Adrenal gland (tissue), 12 donors: ENCODE data around the gene EPB41L1. TPM values are rescaled to one million over a fixed set of nuclear protein-coding genes. Genes with fewer than 3 reads are reported as not detected.
A peak's percentile ranks its signal among the peaks of the same experiment; 100 is the strongest.

Experiments used
- DNase-seq, 7 donors: peaks; one replicate each; pipeline ENCODE4 v3.0.0-alpha.2; 2019 to 2020
- H3K27ac ChIP-seq, 5 donors: fragments of 200-600 bp; sonication (generic) in 4 of 5; 1 replicate in 3 of 5; 2 replicates in 2 of 5; pipeline versions ENCODE4 v1.5.1 to v1.8.0; 2016 to 2020; ENCODE audit warnings: mild to moderate bottlenecking in 1 of 5
- H3K27me3 ChIP-seq: fragments of 200-600 bp; 2 replicates; pipeline ENCODE4 v1.8.0; 2021
- H3K36me3 ChIP-seq, 2 donors: fragments of 200-600 bp; replicated peaks in 1 of 2; 1 replicate in 1 of 2; 2 replicates in 1 of 2; pipeline versions ENCODE4 v1.5.1 to v1.8.0; 2018 to 2022
- H3K4me1 ChIP-seq, 2 donors: fragments of 200-600 bp; replicated peaks in 1 of 2; 1 replicate in 1 of 2; 2 replicates in 1 of 2; pipeline versions ENCODE4 v1.5.1 to v1.8.0; 2018 to 2021
- H3K4me3 ChIP-seq, 4 donors: fragments of 200-600 bp; sonication (generic) in 3 of 4; one replicate each; pipeline ENCODE4 v1.5.1; 2016 to 2018
- H3K9me3 ChIP-seq, 3 donors: fragments of 200-600 bp; sonication (generic) in 1 of 3; replicated peaks in 1 of 3; 1 replicate in 2 of 3; 2 replicates in 1 of 3; pipeline versions ENCODE4 v1.5.1 to v1.8.0; 2016 to 2021
- POLR2A ChIP-seq, 2 donors: fragments of 450-650 bp; IDR thresholded peaks; one replicate each; pipeline ENCODE4 v1.6.1; 2017; ENCODE audit warnings: antibody characterized with exemption in 2 of 2, mild to moderate bottlenecking in 2 of 2, moderate library complexity in 1 of 2
- WGBS, 4 donors: extraction: QIAGEN DNeasy Blood & Tissue Kit in 2 of 4; methylation state at CpG; one replicate each; pipeline versions ENCODE4 v1.1.5 to v1.1.7; 2013 to 2017; 5-methylcytosine and 5-hydroxymethylcytosine counted together
- intact Hi-C, 2 donors: fragments of 100-400 bp; cut with DNase I; formaldehyde crosslinking; loops; one replicate each; pipeline versions ENCODE4 v1.14.1 to v1.15.0; 2022 to 2023
- polyA plus RNA-seq, 3 donors: library from polyadenylated mRNA; stranded (reverse); fragments of 200-250 nt in 2 of 3; fragments of 350-450 nt in 1 of 3; fragmentation: Illumina TruSeq in 1 of 3; extraction: RNeasy Lipid Tissue Mini Kit (QIAGEN cat#74804) in 1 of 3; gene quantifications; one replicate each; pipeline ENCODE4 v1.2.3, GENCODE V29; 2013 to 2014
- total RNA-seq, 9 donors: library from RNA; depleted of rRNA in 4 of 9; stranded (reverse); fragments of >200 nt in 4 of 9; fragments of 120-200 nt in 1 of 9; fragmentation: NEBNext Ultra II Directional in 1 of 9; extraction: Animal tissue kit (Norgen Biotek cat#: 25700) in 1 of 9; gene quantifications; one replicate each; pipeline versions ENCODE4 v1.1.0 to v1.2.4, GENCODE V29; 2013 to 2023
- TF ChIP-seq, protein P1 (sequence below), 6 experiments: fragments of 450-650 bp in 4 of 6; fragments of 200-600 bp in 2 of 6; sonication (generic) in 1 of 6; IDR thresholded peaks; 1 replicate in 5 of 6; 2 replicates in 1 of 6; pipeline versions ENCODE4 v1.5.1 to v1.8.0; 2016 to 2021; ENCODE audit warnings: antibody characterized with exemption in 6 of 6, mild to moderate bottlenecking in 2 of 6, moderate library complexity in 1 of 6
- donor health status: healthy with polysubstance abuse.
- donor health status: Bipolar disorder and iron deficiency.
- donor health status: DM: yes; HTN: yes; CAD: no.
- donor health status: DM: no; HTN: no; CAD: no.
- donor health status: DM: no; HTN: no; CAD: no.
- donor health status: DM: yes; HTN: yes; CAD: no.

The EPB41L1 gene
- total and polyA plus RNA-seq, 12 donors = 29.8 to 1,154 (median 164) TPM

DNA sequence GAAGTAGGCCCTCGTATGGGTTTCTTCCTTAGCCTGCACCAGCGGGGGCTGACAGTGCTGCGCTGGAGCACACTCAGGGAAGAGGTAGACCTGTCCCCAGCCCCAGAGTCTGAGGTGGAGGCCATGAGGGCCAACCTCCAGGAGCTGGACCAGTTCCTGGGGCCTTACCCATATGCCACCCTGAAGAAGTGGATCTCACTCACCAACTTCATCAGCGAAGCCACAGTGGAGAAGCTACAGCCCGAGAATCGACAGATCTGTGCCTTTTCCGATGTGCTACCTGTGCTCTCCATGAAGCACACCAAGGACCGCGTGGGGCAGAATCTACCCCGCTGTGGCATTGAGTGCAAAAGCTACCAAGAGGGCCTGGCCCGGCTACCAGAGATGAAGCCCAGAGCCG, 85.5 kb downstream of the EPB41L1 start:
- 92 to 96% (median 94%) methylated on average over 8 to 12 of the region's 12 CpGs; no CpG with 5 or more reads in 1 of the 4 donors for WGBS, 4 donors
- Histone ChIP-seq H3K4me3 (no peak overlapping the region), H3K27ac (no peak overlapping the region), H3K36me3 (peaks cover 0 to 42% of the 10 kb centered on the region in 2 donors), H3K4me1 (peaks cover 21 to 45% of the 10 kb centered on the region in 2 donors), H3K27me3 (no peaks in the 10 kb centered on the region), H3K9me3 (no peaks in the 10 kb centered on the region)
- intact Hi-C loops = no loop called here
- TF ChIP-seq, protein P1, sequence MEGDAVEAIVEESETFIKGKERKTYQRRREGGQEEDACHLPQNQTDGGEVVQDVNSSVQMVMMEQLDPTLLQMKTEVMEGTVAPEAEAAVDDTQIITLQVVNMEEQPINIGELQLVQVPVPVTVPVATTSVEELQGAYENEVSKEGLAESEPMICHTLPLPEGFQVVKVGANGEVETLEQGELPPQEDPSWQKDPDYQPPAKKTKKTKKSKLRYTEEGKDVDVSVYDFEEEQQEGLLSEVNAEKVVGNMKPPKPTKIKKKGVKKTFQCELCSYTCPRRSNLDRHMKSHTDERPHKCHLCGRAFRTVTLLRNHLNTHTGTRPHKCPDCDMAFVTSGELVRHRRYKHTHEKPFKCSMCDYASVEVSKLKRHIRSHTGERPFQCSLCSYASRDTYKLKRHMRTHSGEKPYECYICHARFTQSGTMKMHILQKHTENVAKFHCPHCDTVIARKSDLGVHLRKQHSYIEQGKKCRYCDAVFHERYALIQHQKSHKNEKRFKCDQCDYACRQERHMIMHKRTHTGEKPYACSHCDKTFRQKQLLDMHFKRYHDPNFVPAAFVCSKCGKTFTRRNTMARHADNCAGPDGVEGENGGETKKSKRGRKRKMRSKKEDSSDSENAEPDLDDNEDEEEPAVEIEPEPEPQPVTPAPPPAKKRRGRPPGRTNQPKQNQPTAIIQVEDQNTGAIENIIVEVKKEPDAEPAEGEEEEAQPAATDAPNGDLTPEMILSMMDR (IDR thresholded peaks at IDR 0.05) = no peak
- no peak for TF ChIP-seq POLR2A (IDR thresholded peaks at IDR 0.05)
- no peak for DNase-seq

DNA sequence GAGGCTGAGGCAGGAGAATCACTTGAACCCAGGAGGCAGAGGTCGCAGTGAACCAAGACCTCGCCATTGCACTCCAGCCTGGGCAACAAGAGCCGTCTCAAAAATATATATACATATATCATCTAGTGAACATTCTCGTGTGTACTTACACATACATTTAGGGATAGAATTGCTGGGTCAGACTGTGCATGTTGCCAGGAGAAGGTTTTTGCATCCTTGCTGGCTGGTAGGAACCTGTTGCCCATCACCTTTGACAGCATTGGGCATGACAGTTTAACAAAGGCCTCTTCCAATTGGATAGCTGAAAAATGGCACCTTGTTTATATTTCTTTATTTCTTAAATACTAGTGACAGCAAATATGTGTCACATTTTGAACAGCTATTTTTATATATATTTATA, 87.1 kb downstream of the EPB41L1 start:
- no peak overlapping the region for H3K4me3 ChIP-seq
- peaks cover 16 to 38% of the 10 kb centered on the region in 2 donors for H3K4me1 ChIP-seq
- peaks cover 0 to 56% of the 10 kb centered on the region in 2 donors for H3K36me3 ChIP-seq
- H3K27ac ChIP-seq = no peak overlapping the region
- H3K9me3 ChIP-seq = no peaks in the 10 kb centered on the region
- DNase-seq = no peak
- intact Hi-C loops = no loop called here
- 79 to 92% (median 89%) methylated on average over 4 of the region's 4 CpGs for WGBS, 4 donors
- H3K27me3 ChIP-seq = no peaks in the 10 kb centered on the region
- TF ChIP-seq, protein P1 (IDR thresholded peaks at IDR 0.05) = no peak
- no peak for TF ChIP-seq POLR2A (IDR thresholded peaks at IDR 0.05)

DNA sequence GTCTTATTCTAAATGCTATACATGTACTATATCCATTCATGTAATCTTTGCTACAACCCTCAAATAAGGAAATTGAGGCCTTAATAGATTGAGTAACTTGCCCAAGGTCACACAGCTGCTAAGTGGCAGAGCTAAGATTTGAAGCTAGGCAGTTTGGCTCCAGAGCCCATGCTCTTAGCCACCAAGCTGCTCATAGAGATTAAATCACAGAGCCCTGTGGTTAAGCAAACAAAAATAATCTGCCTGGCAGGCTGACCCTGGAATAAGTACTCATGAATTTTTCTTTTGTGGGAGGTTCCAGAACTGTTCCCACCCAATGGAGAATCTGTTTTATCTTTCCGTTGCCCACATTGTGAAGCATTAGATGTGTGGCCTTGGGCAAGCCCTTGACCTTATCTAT, 89.2 kb downstream of the EPB41L1 start:
- peaks cover 0 to 76% of the 10 kb centered on the region in 2 donors for H3K36me3 ChIP-seq
- H3K27ac ChIP-seq = peak overlapping the region in 3 of 5 donors; percentile 5 to 48 (median 35)
- intact Hi-C loops = no loop called here
- no peak for TF ChIP-seq POLR2A (IDR thresholded peaks at IDR 0.05)
- TF ChIP-seq, protein P1 (IDR thresholded peaks at IDR 0.05) = no peak
- H3K4me1 ChIP-seq = peaks cover 6 to 20% of the 10 kb centered on the region in 2 donors
- H3K9me3 ChIP-seq = no peaks in the 10 kb centered on the region
- H3K4me3 ChIP-seq = no peak overlapping the region
- WGBS, 4 donors = 25 to 43% (median 34%) methylated on average over 1 of the region's 1 CpG
- no peaks in the 10 kb centered on the region for H3K27me3 ChIP-seq
- peak in 5 of 7 donors; percentile 38 to 62 (median 45) for DNase-seq

DNA sequence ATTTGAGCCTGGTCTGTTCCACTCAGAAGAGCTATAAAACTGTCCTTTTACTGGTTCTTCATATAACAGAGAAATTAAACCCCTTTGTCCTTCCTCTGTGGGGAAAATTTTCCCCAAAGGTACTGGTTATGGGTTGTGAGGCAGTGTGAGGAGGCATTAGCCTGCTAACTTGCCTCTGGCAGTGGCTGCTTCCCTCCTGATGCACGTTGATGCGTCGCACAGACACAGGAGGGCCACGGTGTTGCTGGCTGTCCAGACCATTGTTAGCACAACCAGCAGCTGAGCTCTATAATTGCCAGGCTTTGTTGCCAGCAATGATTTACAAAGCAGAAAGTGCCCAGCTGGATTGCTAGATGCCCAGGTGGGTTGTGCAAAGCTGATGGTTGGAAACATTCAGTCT, 91.9 kb downstream of the EPB41L1 start:
- TF ChIP-seq, protein P1 (IDR thresholded peaks at IDR 0.05) = no peak
- TF ChIP-seq POLR2A (IDR thresholded peaks at IDR 0.05) = no peak
- Histone ChIP-seq H3K27me3 (no peaks in the 10 kb centered on the region), H3K4me1 (peaks cover 6 to 16% of the 10 kb centered on the region in 2 donors), H3K36me3 (peaks cover 0 to 77% of the 10 kb centered on the region in 2 donors), H3K4me3 (no peak overlapping the region), H3K9me3 (no peaks in the 10 kb centered on the region), H3K27ac (peak overlapping the region in 1 of 5 donors; percentile 53)
- intact Hi-C loops = no loop called here
- DNase-seq = peak in 1 of 7 donors; percentile 76
- 89 to 94% (median 91%) methylated on average over 3 to 4 of the region's 4 CpGs for WGBS, 4 donors
